Right lobe of liver (tissue), 6 donors: Measurements from ENCODE around the gene RUVBL1. TPM values are rescaled to one million over a fixed set of nuclear protein-coding genes. Genes with fewer than 3 reads are reported as not detected.

Experiments used
- ATAC-seq, 4 donors: fragments of 200-7000 bp; cut with Tn5 transposase; one replicate each; pipeline ENCODE4 v1.9.1; 2020; ENCODE audit warnings: mild to moderate bottlenecking in 4 of 4, moderate library complexity in 4 of 4
- DNase-seq, 3 donors: peaks; one replicate each; pipeline ENCODE4 v3.0.0-alpha.2; 2020
- H3K27ac ChIP-seq, 3 donors: fragments of 200-600 bp; one replicate each; pipeline ENCODE4 v1.8.0; 2022
- H3K27me3 ChIP-seq, 2 donors: fragments of 200-600 bp; one replicate each; pipeline ENCODE4 v1.8.0; 2022
- H3K36me3 ChIP-seq, 4 donors: fragments of 200-600 bp; sonication (generic) in 1 of 4; one replicate each; pipeline versions ENCODE4 v1.5.1 to v1.8.0; 2017 to 2022; ENCODE audit warnings: control low read depth in 1 of 4
- H3K4me1 ChIP-seq, 4 donors: fragments of 200-600 bp; sonication (generic) in 1 of 4; one replicate each; pipeline versions ENCODE4 v1.5.1 to v1.8.0; 2017 to 2022; ENCODE audit warnings: control low read depth in 1 of 4
- H3K4me3 ChIP-seq, 3 donors: fragments of 200-600 bp; one replicate each; pipeline ENCODE4 v1.8.0; 2022
- H3K9me3 ChIP-seq, 4 donors: fragments of 200-600 bp; sonication (generic) in 1 of 4; one replicate each; pipeline versions ENCODE4 v1.5.1 to v1.8.0; 2017 to 2022; ENCODE audit warnings: control low read depth in 1 of 4
- POLR2A ChIP-seq: fragments of 450-650 bp; IDR thresholded peaks from one replicate; pipeline ENCODE4 v1.6.1; 2017; ENCODE audit warnings: antibody characterized with exemption, mild to moderate bottlenecking
- WGBS: methylation state at CpG from one replicate; pipeline ENCODE4 v1.1.6; 2018; ENCODE audit warnings: low coverage, low lambda C conversion rate; ENCODE audit not compliant: insufficient coverage; ENCODE audit errors: missing lambda C conversion rate; 5-methylcytosine and 5-hydroxymethylcytosine counted together
- intact Hi-C, 2 donors: fragments of 100-400 bp; cut with DNase I; formaldehyde crosslinking; loops; one replicate each; pipeline versions ENCODE4 v1.11.2 to v1.14.1; 2022
- total RNA-seq, 6 experiments: library from RNA; depleted of rRNA in 2 of 6; stranded (reverse); fragments of >200 nt in 2 of 6; fragmentation: NEBNext Ultra II Directional in 3 of 6; extraction: Animal tissue kit (Norgen Biotek cat#: 25700) in 3 of 6; gene quantifications; one replicate each; pipeline versions ENCODE4 v1.1.0 to v1.2.4, GENCODE V29; 2016 to 2023
- TF ChIP-seq, protein P1 (sequence below), 4 donors: fragments of 200-600 bp in 3 of 4; fragments of 450-650 bp in 1 of 4; IDR thresholded peaks; one replicate each; pipeline versions ENCODE4 v1.5.1 to v1.8.0; 2016 to 2022; ENCODE audit warnings: antibody characterized with exemption in 4 of 4, mild to moderate bottlenecking in 2 of 4
- donor health status: DM: no; HTN: yes; CAD: no.
- donor health status: DM: no; HTN: no; CAD: no.
- donor health status: DM: no; HTN: no; CAD: no.
- donor health status: DM: no; HTN: yes; CAD: no.
- donor health status: DM: no; HTN: yes; CAD: no.

The RUVBL1 gene
- total RNA-seq, 6 experiments from 2014 or later: 8.6 to 20.3 (median 12.9) TPM

DNA sequence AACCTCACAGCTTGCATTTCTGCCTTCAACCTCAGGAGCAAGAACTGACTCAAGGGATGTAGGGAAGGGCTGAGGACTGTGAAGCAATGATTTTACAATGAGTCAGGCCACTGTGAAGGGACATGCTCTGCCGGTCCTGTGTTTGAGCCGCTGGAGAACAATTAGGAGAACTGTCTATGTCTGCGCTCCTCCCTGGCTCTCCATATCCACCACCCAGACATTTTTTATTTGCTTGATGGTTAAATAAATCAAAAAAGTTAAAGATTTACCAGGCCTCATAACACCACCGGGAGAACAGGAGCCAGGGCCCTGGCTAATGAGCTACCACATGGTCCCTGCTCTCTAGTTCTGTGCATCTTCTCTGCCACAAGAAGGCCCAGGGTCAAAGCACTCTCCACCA is 41.8 kb downstream of the RUVBL1 start:
- whole genome bisulfite sequencing: 28% methylated on average over 4 of the region's 4 CpGs
- Histone ChIP-seq H3K4me3 (peak overlapping the region in 1 of 3 donors; percentile 22), H3K36me3 (no peaks in the 10 kb centered on the region), H3K9me3 (no peaks in the 10 kb centered on the region), H3K27me3 (no peaks in the 10 kb centered on the region), H3K27ac (peak overlapping the region; percentile 52 to 68 (median 62)), H3K4me1 (peaks cover 2 to 63% (median 29%) of the 10 kb centered on the region in 4 donors)
- DNase-seq (peak in 2 of 3 donors; percentile 75 to 82), ATAC-seq (peak; percentile 71 to 84 (median 76))
- TF ChIP-seq, protein P1, sequence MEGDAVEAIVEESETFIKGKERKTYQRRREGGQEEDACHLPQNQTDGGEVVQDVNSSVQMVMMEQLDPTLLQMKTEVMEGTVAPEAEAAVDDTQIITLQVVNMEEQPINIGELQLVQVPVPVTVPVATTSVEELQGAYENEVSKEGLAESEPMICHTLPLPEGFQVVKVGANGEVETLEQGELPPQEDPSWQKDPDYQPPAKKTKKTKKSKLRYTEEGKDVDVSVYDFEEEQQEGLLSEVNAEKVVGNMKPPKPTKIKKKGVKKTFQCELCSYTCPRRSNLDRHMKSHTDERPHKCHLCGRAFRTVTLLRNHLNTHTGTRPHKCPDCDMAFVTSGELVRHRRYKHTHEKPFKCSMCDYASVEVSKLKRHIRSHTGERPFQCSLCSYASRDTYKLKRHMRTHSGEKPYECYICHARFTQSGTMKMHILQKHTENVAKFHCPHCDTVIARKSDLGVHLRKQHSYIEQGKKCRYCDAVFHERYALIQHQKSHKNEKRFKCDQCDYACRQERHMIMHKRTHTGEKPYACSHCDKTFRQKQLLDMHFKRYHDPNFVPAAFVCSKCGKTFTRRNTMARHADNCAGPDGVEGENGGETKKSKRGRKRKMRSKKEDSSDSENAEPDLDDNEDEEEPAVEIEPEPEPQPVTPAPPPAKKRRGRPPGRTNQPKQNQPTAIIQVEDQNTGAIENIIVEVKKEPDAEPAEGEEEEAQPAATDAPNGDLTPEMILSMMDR (IDR thresholded peaks at IDR 0.05): peak in 1 of 4 donors; percentile 19
- TF ChIP-seq POLR2A: no peak
- intact Hi-C loops: no loop called here

DNA sequence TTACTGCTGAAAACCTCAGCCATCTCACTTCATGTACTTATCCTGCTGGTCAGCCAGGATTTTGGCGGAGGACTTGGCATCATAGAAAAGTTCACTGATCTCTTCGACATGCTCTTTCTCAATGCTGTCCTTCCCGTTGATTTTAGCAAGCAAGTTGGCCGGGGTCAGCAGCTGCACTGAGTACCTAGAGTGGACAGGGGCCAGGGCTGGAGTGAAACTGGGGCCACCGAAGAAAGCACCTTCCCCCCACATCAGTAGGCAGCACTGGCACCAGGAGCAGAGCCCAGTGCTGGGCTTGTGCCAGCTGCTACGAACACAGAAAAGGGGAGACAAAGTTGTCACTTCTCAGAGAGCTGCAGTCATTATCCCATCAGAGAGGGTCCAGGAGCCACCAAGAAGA is 42.4 kb downstream of the RUVBL1 start:
- WGBS: 16% methylated on average over 4 of the region's 6 CpGs
- H3K4me3 ChIP-seq: peak overlapping the region in 2 of 3 donors; percentile 20 to 22
- ATAC-seq: peak; percentile 54 to 75 (median 69)
- TF ChIP-seq POLR2A: no peak
- TF ChIP-seq, protein P1 (IDR thresholded peaks at IDR 0.05): no peak
- intact Hi-C loops: no loop called here
- no peaks in the 10 kb centered on the region for H3K36me3 ChIP-seq
- peaks cover 2 to 67% (median 30%) of the 10 kb centered on the region in 4 donors for H3K4me1 ChIP-seq
- peak; percentile 58 to 90 (median 89) for DNase-seq
- H3K27ac ChIP-seq: peak overlapping the region; percentile 52 to 68 (median 62)
- no peaks in the 10 kb centered on the region for H3K9me3 ChIP-seq
- H3K27me3 ChIP-seq: no peaks in the 10 kb centered on the region

DNA sequence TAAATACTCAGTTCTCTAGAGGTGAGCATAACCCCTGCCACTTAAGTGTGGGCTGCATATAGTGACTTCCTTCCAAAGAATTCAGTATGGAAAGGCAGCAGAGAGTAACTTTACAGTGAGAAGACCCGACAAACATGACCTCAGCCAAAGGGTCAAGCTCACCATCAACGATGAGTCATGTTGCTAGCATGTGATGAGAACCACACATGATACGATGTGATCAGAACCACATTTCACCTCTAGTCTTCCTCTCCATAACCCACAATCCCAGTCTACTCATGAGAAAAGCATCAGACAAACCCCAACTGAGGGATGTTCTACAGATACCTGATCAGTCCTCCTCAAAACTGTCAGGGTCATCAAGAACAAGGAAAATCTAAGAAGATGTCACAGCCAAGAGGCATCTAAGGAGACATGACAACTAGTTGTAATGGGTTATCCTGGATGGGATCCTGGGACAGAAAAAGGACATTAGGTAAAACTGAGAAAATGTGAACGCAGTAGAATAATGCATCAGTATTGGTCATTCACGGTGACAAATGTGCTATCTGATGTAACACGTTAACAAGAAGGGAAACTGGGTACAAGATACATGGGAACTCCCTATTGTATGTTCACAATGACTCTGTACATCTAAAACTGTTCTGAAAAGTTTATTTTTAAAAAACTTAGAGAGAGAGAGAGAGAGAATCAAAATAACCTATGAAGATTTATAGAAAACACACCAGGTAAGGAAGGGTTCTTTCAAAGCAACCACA is 43.1 kb downstream of the RUVBL1 start:
- Histone ChIP-seq H3K36me3 (no peaks in the 10 kb centered on the region), H3K27me3 (no peaks in the 10 kb centered on the region), H3K4me1 (peaks cover 2 to 69% (median 32%) of the 10 kb centered on the region in 4 donors), H3K9me3 (no peaks in the 10 kb centered on the region), H3K27ac (peak overlapping the region in 2 of 3 donors; percentile 52 to 68), H3K4me3 (no peak overlapping the region)
- DNase-seq: peak in 1 of 3 donors; percentile 3
- ATAC-seq: peak in 1 of 4 donors; percentile 37
- intact Hi-C loops: no loop called here
- no peak for TF ChIP-seq POLR2A
- TF ChIP-seq, protein P1 (IDR thresholded peaks at IDR 0.05): no peak
- 30% methylated on average over 6 of the region's 6 CpGs for WGBS

DNA sequence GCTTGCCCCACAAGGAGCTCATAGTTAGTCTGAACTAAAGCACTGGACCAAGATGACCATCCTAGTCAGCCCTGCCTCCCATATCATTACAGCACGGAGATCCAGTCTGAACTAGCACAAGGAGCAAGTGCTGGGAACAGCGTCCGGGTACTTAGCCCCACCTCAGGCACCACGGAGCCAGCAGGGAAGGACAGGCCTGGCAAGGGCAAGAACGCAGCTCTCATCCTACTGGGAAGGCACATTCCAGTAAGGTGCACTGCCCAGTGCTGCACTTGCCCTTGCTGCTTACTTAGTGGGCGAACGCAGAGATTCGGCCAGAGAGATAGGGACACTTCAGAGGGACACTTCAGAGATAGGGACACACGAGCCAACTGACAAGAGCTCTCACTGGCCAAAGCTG is 43.8 kb downstream of the RUVBL1 start:
- 100% methylated on average over 4 of the region's 9 CpGs for WGBS
- Histone ChIP-seq H3K27ac (peak overlapping the region in 1 of 3 donors; percentile 68), H3K27me3 (no peaks in the 10 kb centered on the region), H3K4me3 (no peak overlapping the region), H3K36me3 (no peaks in the 10 kb centered on the region), H3K4me1 (peaks cover 2 to 68% (median 32%) of the 10 kb centered on the region in 4 donors), H3K9me3 (no peaks in the 10 kb centered on the region)
- TF ChIP-seq POLR2A: no peak
- ATAC-seq (no peak), DNase-seq (peak in 1 of 3 donors; percentile 35)
- intact Hi-C loops: loop anchor here in 1 of 2 donors (10.0 kb wide), 1 partner anchor 415 kb away; the partner anchor contains the start of gene GATA2

DNA sequence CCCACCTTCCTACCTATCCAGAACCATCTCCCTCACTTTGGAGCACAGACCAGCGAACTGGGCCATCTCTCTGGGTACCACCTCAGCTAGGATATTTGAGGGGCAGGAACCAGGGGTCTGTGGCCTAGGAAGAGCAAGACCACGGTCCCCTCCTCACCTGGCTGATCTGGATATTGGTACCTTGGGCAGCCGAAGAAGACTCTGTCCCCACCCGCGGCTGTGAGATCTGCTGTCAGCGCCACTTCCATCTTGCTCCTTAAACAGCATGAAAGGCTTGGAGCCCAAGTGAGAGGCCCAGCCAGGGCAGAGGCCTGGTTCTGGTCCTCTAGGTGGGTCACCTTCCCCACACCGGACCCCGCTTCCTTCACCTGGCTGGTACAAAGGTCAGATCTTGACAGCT is 44.7 kb downstream of the RUVBL1 start:
- peaks cover 0 to 64% (median 24%) of the 10 kb centered on the region in 4 donors for H3K4me1 ChIP-seq
- no peak for ATAC-seq
- intact Hi-C loops: loop anchor here in 1 of 2 donors (10.0 kb wide), 1 partner anchor 416 kb away; the partner anchor contains the start of gene GATA2
- H3K27me3 ChIP-seq: no peaks in the 10 kb centered on the region
- DNase-seq: no peak
- H3K9me3 ChIP-seq: no peaks in the 10 kb centered on the region
- H3K4me3 ChIP-seq: no peak overlapping the region
- WGBS: 100% methylated on average over 2 of the region's 8 CpGs
- H3K27ac ChIP-seq: no peak overlapping the region
- no peaks in the 10 kb centered on the region for H3K36me3 ChIP-seq
- TF ChIP-seq POLR2A: no peak
- TF ChIP-seq, protein P1 (IDR thresholded peaks at IDR 0.05): no peak
